ENCODE measurements around the gene OR52I2. TPM values are rescaled to one million over a fixed set of nuclear protein-coding genes. Genes with fewer than 3 reads are reported as not detected.

Gene OR52I2
- polyA plus RNA-seq, 2 of the 4 experiments (the other 2 are of a cell fraction): not detected

- TF ChIP-seq FOSB (CRISPR knock-in tag; IDR thresholded peaks at IDR 0.05): no peak
Observed at GRCh38 chr11:4626207-4627099, 44.9 kb downstream of the OR52I2 start (continued).

GRCh38 chr11:4636136-4636535, 54.6 kb downstream of the OR52I2 start:
- ATAC-seq: no peak
- FAIRE-seq: no peak
- DNase-seq (ENCODE audit: low read depth in 1 of 2, low spot score in 1 of 2): no peak
- no peak overlapping the region for H3K4me2 ChIP-seq
- ChIA-PET POLR2A (no interaction called here), CTCF (interaction anchor here (0.6 to 3.5 kb wide), 25 partner anchors 9 to 1255 kb away, joined by 3 to 53 read pairs (median 4); partner anchors contain the start of gene OR52I1)
- TF ChIP-seq MAFK (IDR thresholded peaks at IDR 0.05; ENCODE audit: partially characterized antibody) (no peak), HOXB5 (CRISPR knock-in tag; IDR thresholded peaks at IDR 0.05) (no peak), HEYL (CRISPR knock-in tag; IDR thresholded peaks at IDR 0.05) (no peak), BCL3 (IDR thresholded peaks at IDR 0.05) (no peak), RCOR1 (IDR thresholded peaks at IDR 0.05; ENCODE audit: low read depth, low read length) (no peak), MAX (IDR thresholded peaks at IDR 0.05) (no peak), HOXB13 (CRISPR knock-in tag; IDR thresholded peaks at IDR 0.05; ENCODE audit: low read depth) (no peak), SREBF2 (IDR thresholded peaks at IDR 0.05) (no peak), POLR2AphosphoS2 (conservative IDR thresholded peaks at IDR 0.05; ENCODE audit: low read length) (no peak), RARB (CRISPR knock-in tag; IDR thresholded peaks at IDR 0.05) (no peak), ZNF302 (CRISPR knock-in tag; IDR thresholded peaks at IDR 0.05) (no peak), PBX3 (IDR thresholded peaks at IDR 0.05) (no peak)
- TF ChIP-seq, protein P1, sequence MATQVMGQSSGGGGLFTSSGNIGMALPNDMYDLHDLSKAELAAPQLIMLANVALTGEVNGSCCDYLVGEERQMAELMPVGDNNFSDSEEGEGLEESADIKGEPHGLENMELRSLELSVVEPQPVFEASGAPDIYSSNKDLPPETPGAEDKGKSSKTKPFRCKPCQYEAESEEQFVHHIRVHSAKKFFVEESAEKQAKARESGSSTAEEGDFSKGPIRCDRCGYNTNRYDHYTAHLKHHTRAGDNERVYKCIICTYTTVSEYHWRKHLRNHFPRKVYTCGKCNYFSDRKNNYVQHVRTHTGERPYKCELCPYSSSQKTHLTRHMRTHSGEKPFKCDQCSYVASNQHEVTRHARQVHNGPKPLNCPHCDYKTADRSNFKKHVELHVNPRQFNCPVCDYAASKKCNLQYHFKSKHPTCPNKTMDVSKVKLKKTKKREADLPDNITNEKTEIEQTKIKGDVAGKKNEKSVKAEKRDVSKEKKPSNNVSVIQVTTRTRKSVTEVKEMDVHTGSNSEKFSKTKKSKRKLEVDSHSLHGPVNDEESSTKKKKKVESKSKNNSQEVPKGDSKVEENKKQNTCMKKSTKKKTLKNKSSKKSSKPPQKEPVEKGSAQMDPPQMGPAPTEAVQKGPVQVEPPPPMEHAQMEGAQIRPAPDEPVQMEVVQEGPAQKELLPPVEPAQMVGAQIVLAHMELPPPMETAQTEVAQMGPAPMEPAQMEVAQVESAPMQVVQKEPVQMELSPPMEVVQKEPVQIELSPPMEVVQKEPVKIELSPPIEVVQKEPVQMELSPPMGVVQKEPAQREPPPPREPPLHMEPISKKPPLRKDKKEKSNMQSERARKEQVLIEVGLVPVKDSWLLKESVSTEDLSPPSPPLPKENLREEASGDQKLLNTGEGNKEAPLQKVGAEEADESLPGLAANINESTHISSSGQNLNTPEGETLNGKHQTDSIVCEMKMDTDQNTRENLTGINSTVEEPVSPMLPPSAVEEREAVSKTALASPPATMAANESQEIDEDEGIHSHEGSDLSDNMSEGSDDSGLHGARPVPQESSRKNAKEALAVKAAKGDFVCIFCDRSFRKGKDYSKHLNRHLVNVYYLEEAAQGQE (IDR thresholded peaks at IDR 0.05): no peak
- TF ChIP-seq, protein P2, sequence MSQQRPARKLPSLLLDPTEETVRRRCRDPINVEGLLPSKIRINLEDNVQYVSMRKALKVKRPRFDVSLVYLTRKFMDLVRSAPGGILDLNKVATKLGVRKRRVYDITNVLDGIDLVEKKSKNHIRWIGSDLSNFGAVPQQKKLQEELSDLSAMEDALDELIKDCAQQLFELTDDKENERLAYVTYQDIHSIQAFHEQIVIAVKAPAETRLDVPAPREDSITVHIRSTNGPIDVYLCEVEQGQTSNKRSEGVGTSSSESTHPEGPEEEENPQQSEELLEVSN (IDR thresholded peaks at IDR 0.05; ENCODE audit: borderline replicate concordance, low read depth): no peak
- H3K4me1 ChIP-seq: no peaks in the 10 kb centered on the region
- no peak overlapping the region for H3K27ac ChIP-seq
- 7% methylated on average over 2 of the region's 2 CpGs for WGBS (ENCODE audit: missing lambda C conversion rate)
- H3K4me3 ChIP-seq: no peak overlapping the region
- H3K9me3 ChIP-seq: no peaks in the 10 kb centered on the region
